Uterus (tissue), 4 donors: ENCODE results near the gene PRKCE. TPM values are rescaled to one million over a fixed set of nuclear protein-coding genes. Genes with fewer than 3 reads are reported as not detected.

Source experiments
- DNase-seq, 2 donors: peaks; one replicate each; pipeline ENCODE4 v3.0.0-alpha.2; 2019 to 2020
- H3K27ac ChIP-seq, 2 donors: fragments of 200-600 bp; sonication (generic); 1 replicate in 1 of 2; 2 replicates in 1 of 2; pipeline ENCODE4 v1.5.1; 2016 to 2018
- H3K27me3 ChIP-seq, 2 donors: fragments of 200-600 bp; sonication (generic); one replicate each; pipeline ENCODE4 v1.5.1; 2018 to 2019; ENCODE audit warnings: control low read depth in 1 of 2
- H3K36me3 ChIP-seq, 2 donors: fragments of 200-600 bp; sonication (generic); one replicate each; pipeline ENCODE4 v1.5.1; 2019; ENCODE audit warnings: control low read depth in 1 of 2
- H3K4me1 ChIP-seq, 2 donors: fragments of 200-600 bp; sonication (generic); one replicate each; pipeline ENCODE4 v1.5.1; 2018 to 2019; ENCODE audit warnings: control low read depth in 1 of 2
- H3K4me3 ChIP-seq, 2 donors: fragments of 200-600 bp; sonication (generic); 1 replicate in 1 of 2; 2 replicates in 1 of 2; pipeline ENCODE4 v1.5.1; 2018 to 2019; ENCODE audit warnings: mild to moderate bottlenecking in 1 of 2
- H3K9me3 ChIP-seq, 2 donors: fragments of 200-600 bp; sonication (generic); one replicate each; pipeline ENCODE4 v1.5.1; 2019; ENCODE audit warnings: control low read depth in 1 of 2
- POLR2A ChIP-seq, 2 donors: fragments of 450-650 bp; IDR thresholded peaks; one replicate each; pipeline ENCODE4 v1.6.1; 2016; ENCODE audit warnings: antibody characterized with exemption in 2 of 2, mild to moderate bottlenecking in 1 of 2, moderate library complexity in 1 of 2
- intact Hi-C: fragments of 100-400 bp; cut with DNase I; formaldehyde crosslinking; loops from one replicate; pipeline ENCODE4 v1.15.1; 2023; ENCODE audit warnings: low total_unique reads
- total RNA-seq, 4 donors: library from RNA; depleted of rRNA in 3 of 4; stranded (reverse); fragments of >200 nt in 3 of 4; gene quantifications; one replicate each; pipeline versions ENCODE4 v1.1.0 to v1.2.4, GENCODE V29; 2014 to 2023
- TF ChIP-seq, protein P1 (sequence below), 4 experiments: fragments of 200-600 bp in 2 of 4; fragments of 450-650 bp in 2 of 4; sonication (generic) in 2 of 4; IDR thresholded peaks; one replicate each; pipeline ENCODE4 v1.5.1; 2016 to 2019; ENCODE audit warnings: antibody characterized with exemption in 4 of 4, mild to moderate bottlenecking in 2 of 4, moderate library complexity in 1 of 4
- donor health status: DM: yes; HTN: yes; CAD: no.

Gene PRKCE
- total RNA-seq, 4 donors from 2014 or later, result 3.8 to 47.6 (median 14.2) TPM

DNA sequence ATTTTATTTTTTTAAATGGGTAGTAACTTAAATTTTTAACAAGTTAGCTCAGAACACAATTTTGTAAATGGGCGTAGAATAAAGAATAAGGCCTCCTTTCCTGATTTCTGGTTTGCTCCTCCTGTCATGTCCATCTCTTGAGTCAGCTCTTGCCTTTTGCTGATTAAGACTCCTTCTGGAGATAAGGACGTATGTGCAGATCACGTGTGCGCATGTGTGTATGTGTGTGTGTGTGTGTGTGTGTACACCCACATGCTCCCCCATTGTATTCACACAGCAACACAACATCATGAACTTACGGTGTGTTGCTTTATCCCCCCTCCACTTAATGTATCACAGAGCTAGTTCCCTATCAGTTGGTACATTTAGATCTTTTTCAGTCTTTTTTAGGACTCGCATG, 182.9 kb downstream of the PRKCE start:
- Histone ChIP-seq H3K36me3 (no peaks in the 10 kb centered on the region), H3K4me1 (no peaks in the 10 kb centered on the region), H3K27ac (no peak overlapping the region), H3K27me3 (no peaks in the 10 kb centered on the region), H3K9me3 (peaks cover 0 to 4% of the 10 kb centered on the region in 2 donors), H3K4me3 (no peak overlapping the region)
- intact Hi-C loops, result no loop called here
- no peak for TF ChIP-seq POLR2A (IDR thresholded peaks at IDR 0.05)
- TF ChIP-seq, protein P1, sequence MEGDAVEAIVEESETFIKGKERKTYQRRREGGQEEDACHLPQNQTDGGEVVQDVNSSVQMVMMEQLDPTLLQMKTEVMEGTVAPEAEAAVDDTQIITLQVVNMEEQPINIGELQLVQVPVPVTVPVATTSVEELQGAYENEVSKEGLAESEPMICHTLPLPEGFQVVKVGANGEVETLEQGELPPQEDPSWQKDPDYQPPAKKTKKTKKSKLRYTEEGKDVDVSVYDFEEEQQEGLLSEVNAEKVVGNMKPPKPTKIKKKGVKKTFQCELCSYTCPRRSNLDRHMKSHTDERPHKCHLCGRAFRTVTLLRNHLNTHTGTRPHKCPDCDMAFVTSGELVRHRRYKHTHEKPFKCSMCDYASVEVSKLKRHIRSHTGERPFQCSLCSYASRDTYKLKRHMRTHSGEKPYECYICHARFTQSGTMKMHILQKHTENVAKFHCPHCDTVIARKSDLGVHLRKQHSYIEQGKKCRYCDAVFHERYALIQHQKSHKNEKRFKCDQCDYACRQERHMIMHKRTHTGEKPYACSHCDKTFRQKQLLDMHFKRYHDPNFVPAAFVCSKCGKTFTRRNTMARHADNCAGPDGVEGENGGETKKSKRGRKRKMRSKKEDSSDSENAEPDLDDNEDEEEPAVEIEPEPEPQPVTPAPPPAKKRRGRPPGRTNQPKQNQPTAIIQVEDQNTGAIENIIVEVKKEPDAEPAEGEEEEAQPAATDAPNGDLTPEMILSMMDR (IDR thresholded peaks at IDR 0.05), result no peak
- no peak for DNase-seq

DNA sequence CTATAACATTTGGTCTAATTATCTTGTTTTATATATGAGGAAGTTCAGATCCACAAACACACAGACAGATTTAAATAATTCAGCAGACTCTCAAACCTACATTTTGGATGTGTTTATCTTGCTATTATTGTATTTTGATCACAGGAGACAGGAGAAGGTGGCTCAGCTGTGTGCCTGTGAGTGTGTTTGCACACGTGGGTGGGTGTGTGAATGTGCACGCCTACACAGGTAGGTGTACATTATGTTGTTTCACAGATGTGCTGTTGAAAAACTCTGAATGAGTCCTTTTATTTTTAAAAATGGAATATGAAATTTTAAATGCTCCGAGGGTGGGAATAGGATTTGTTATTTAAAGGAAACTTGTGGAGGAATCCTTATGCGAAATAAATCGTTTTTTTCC, 183.4 kb downstream of the PRKCE start:
- no peaks in the 10 kb centered on the region for H3K4me1 ChIP-seq
- intact Hi-C loops, result no loop called here
- peaks cover 0 to 4% of the 10 kb centered on the region in 2 donors for H3K9me3 ChIP-seq
- no peaks in the 10 kb centered on the region for H3K27me3 ChIP-seq
- H3K27ac ChIP-seq, result no peak overlapping the region
- no peak overlapping the region for H3K4me3 ChIP-seq
- no peak for TF ChIP-seq POLR2A (IDR thresholded peaks at IDR 0.05)
- TF ChIP-seq, protein P1 (IDR thresholded peaks at IDR 0.05), result no peak
- DNase-seq, result no peak
- no peaks in the 10 kb centered on the region for H3K36me3 ChIP-seq

DNA sequence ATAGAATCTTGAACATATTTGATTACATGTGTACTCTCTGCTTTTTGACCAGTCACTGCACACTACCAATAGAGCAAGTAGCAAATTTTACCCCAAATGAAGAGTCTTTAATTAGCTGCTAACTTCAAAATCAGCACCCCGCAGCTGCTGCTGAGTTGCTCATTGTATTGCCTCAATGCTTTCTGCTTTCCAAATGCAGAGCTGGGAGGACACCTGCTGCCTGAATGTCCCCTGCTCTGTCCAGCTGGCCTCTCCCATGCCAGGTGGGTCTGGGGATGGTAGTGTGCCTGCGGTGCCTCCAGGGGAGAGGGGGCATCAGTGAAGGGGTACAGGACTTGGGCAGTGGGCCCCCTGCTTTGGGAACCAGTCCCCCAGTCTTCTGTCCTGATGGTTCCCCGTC, 184.8 kb downstream of the PRKCE start:
- Histone ChIP-seq H3K27me3 (no peaks in the 10 kb centered on the region), H3K4me3 (no peak overlapping the region), H3K9me3 (no peaks in the 10 kb centered on the region), H3K27ac (no peak overlapping the region), H3K36me3 (no peaks in the 10 kb centered on the region), H3K4me1 (no peaks in the 10 kb centered on the region)
- TF ChIP-seq POLR2A (IDR thresholded peaks at IDR 0.05), result no peak
- TF ChIP-seq, protein P1 (IDR thresholded peaks at IDR 0.05), result no peak
- DNase-seq, result no peak
- intact Hi-C loops, result no loop called here

DNA sequence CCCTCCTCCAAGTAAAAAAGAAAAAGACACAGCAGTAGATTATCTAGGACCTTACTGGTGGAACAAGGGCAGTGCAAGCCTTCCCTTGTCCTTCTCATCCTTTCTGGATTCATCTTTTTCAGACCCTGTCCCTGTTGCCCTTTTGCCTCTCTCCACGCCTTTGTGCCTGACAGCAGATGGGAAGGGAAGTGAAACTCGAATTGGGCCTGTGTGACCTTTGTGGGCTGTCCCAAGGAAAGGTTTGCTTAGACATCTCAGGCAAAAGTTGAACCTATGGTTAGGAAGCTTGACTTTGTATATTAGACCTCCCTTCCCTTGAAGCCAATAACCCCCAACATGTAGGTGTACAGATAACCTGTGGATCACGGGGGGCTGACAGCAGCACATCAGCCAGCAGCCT, 185.3 kb downstream of the PRKCE start:
- intact Hi-C loops, result no loop called here
- Histone ChIP-seq H3K36me3 (no peaks in the 10 kb centered on the region), H3K27ac (no peak overlapping the region), H3K27me3 (no peaks in the 10 kb centered on the region), H3K4me3 (no peak overlapping the region), H3K4me1 (no peaks in the 10 kb centered on the region), H3K9me3 (no peaks in the 10 kb centered on the region)
- DNase-seq, result no peak
- TF ChIP-seq, protein P1 (IDR thresholded peaks at IDR 0.05), result no peak

DNA sequence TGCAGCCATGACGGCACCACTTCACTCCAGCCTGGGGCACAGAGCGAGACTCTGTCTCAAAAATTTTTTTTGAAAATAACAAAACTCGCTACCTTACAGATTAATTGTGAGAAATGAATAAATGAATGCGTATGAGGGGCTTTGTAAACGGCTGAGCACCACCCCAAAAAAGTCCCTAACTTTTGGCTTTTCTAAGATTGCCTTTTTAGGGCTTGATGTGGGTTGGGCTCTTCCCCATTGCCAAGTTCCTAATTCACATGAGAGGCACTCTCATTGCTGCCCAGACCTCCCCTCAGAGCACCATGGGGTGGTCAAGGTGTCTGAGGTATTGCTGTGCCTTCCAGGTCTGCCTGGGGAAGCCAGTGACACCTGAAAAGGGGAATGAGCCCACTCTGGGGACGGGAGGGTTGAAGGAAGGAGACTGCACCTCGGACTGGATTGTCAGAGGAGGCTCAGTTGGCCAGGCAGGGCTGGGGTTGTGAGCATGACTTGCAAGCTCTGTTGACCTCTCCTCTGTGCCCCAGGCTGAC, 186.4 kb downstream of the PRKCE start:
- no peak for TF ChIP-seq POLR2A (IDR thresholded peaks at IDR 0.05)
- TF ChIP-seq, protein P1 (IDR thresholded peaks at IDR 0.05), result no peak
- Histone ChIP-seq H3K27ac (no peak overlapping the region), H3K27me3 (no peaks in the 10 kb centered on the region), H3K9me3 (no peaks in the 10 kb centered on the region), H3K4me3 (no peak overlapping the region), H3K36me3 (no peaks in the 10 kb centered on the region), H3K4me1 (no peaks in the 10 kb centered on the region)
- intact Hi-C loops, result no loop called here
- DNase-seq, result no peak
